Suprapubic skin (tissue), 4 donors: Measurements from ENCODE around the gene SOWAHC. TPM values are rescaled to one million over a fixed set of nuclear protein-coding genes. Genes with fewer than 3 reads are reported as not detected.

Experiments
- DNase-seq, 2 donors: peaks; one replicate each; pipeline ENCODE4 v3.0.0-alpha.2; 2019; ENCODE audit warnings: low spot score in 2 of 2
- H3K27ac ChIP-seq: fragments of 200-600 bp; sonication (generic); one replicate; pipeline ENCODE4 v1.5.1; 2019
- H3K27me3 ChIP-seq: fragments of 200-600 bp; sonication (generic); one replicate; pipeline ENCODE4 v1.5.1; 2019
- H3K36me3 ChIP-seq: fragments of 200-600 bp; sonication (generic); one replicate; pipeline ENCODE4 v1.5.1; 2019
- H3K4me1 ChIP-seq: fragments of 200-600 bp; sonication (generic); one replicate; pipeline ENCODE4 v1.5.1; 2019
- H3K4me3 ChIP-seq: fragments of 200-600 bp; sonication (generic); one replicate; pipeline ENCODE4 v1.5.1; 2019; ENCODE audit warnings: mild to moderate bottlenecking
- H3K9me3 ChIP-seq: fragments of 200-600 bp; sonication (generic); one replicate; pipeline ENCODE4 v1.5.1; 2019
- CTCF ChIP-seq, 2 donors: fragments of 200-600 bp in 1 of 2; fragments of 450-650 bp in 1 of 2; sonication (generic) in 1 of 2; IDR thresholded peaks; one replicate each; pipeline ENCODE4 v1.5.1; 2016 to 2019; ENCODE audit warnings: antibody characterized with exemption in 2 of 2, mild to moderate bottlenecking in 1 of 2, moderate library complexity in 1 of 2
- EP300 ChIP-seq: sonication (generic); formaldehyde crosslinking; IDR thresholded peaks from one replicate; pipeline ENCODE4 v1.6.1; 2017; ENCODE audit warnings: antibody characterized with exemption
- POLR2A ChIP-seq, 2 donors: fragments of 450-650 bp; IDR thresholded peaks; one replicate each; pipeline ENCODE4 v1.6.1; 2017; ENCODE audit warnings: antibody characterized with exemption in 2 of 2, mild to moderate bottlenecking in 2 of 2, moderate library complexity in 2 of 2
- POLR2AphosphoS5 ChIP-seq, 3 donors: sonication (generic); formaldehyde crosslinking; IDR thresholded peaks; one replicate each; pipeline ENCODE4 v1.6.1; 2017; ENCODE audit warnings: antibody characterized with exemption in 3 of 3
- WGBS: methylation state at CpG from one replicate; pipeline ENCODE4 v1.1.5; 2018; 5-methylcytosine and 5-hydroxymethylcytosine counted together
- total RNA-seq, 4 donors: library from RNA; depleted of rRNA; stranded (reverse); fragments of >200 nt; gene quantifications; one replicate each; pipeline ENCODE4 v1.1.0, GENCODE V29; 2016

The SOWAHC gene
- total RNA-seq, 4 donors from 2014 or later = 42.8 to 59.7 (median 57.1) TPM

GRCh38 chr2:109630441-109631430 lies 16.6 kb downstream of the SOWAHC start:
- no peak overlapping the region for H3K4me3 ChIP-seq
- H3K27me3 ChIP-seq = no peaks in the 10 kb centered on the region
- TF ChIP-seq POLR2A (IDR thresholded peaks at IDR 0.05) (no peak), CTCF (IDR thresholded peaks at IDR 0.05) (no peak), EP300 (no peak), POLR2AphosphoS5 (IDR thresholded peaks at IDR 0.05) (no peak)
- no peak overlapping the region for H3K27ac ChIP-seq
- H3K9me3 ChIP-seq = no peaks in the 10 kb centered on the region
- no peak for DNase-seq
- H3K36me3 ChIP-seq = no peaks in the 10 kb centered on the region
- WGBS = 77% methylated on average over 19 of the region's 19 CpGs
- H3K4me1 ChIP-seq = peaks cover 3% of the 10 kb centered on the region

GRCh38 chr2:109631741-109632140 lies 17.6 kb downstream of the SOWAHC start:
- no peaks in the 10 kb centered on the region for H3K27me3 ChIP-seq
- peaks cover 6% of the 10 kb centered on the region for H3K4me1 ChIP-seq
- WGBS = 90% methylated on average over 3 of the region's 3 CpGs
- H3K27ac ChIP-seq = no peak overlapping the region
- H3K4me3 ChIP-seq = no peak overlapping the region
- TF ChIP-seq EP300 (no peak), POLR2A (IDR thresholded peaks at IDR 0.05) (no peak), POLR2AphosphoS5 (IDR thresholded peaks at IDR 0.05) (no peak), CTCF (IDR thresholded peaks at IDR 0.05) (no peak)
- no peaks in the 10 kb centered on the region for H3K9me3 ChIP-seq
- no peaks in the 10 kb centered on the region for H3K36me3 ChIP-seq
- no peak for DNase-seq

- TF ChIP-seq CTCF (IDR thresholded peaks at IDR 0.05) = no peak
- TF ChIP-seq POLR2AphosphoS5 (IDR thresholded peaks at IDR 0.05) = no peak
- Histone ChIP-seq H3K27ac (no peak overlapping the region), H3K4me1 (peaks cover 7% of the 10 kb centered on the region), H3K27me3 (no peaks in the 10 kb centered on the region), H3K9me3 (no peaks in the 10 kb centered on the region), H3K36me3 (no peaks in the 10 kb centered on the region), H3K4me3 (no peak overlapping the region)
- WGBS = 92% methylated on average over 14 of the region's 14 CpGs
- DNase-seq = no peak
Measured at GRCh38 chr2:109632158-109632789, 18.1 kb downstream of the SOWAHC start.

- H3K27me3 ChIP-seq = no peaks in the 10 kb centered on the region
- H3K36me3 ChIP-seq = no peaks in the 10 kb centered on the region
- no peak for DNase-seq
- H3K4me3 ChIP-seq = no peak overlapping the region
- peaks cover 16% of the 10 kb centered on the region for H3K4me1 ChIP-seq
- TF ChIP-seq POLR2AphosphoS5 (IDR thresholded peaks at IDR 0.05) (no peak), POLR2A (IDR thresholded peaks at IDR 0.05) (no peak), CTCF (IDR thresholded peaks at IDR 0.05) (no peak), EP300 (no peak)
- no peak overlapping the region for H3K27ac ChIP-seq
- H3K9me3 ChIP-seq = no peaks in the 10 kb centered on the region
- WGBS = 91% methylated on average over 10 of the region's 10 CpGs
Measured at GRCh38 chr2:109633284-109633961, 19.3 kb downstream of the SOWAHC start.
